Neuronal stem cell (in vitro differentiated cells): Measurements from ENCODE around the gene MBTPS1.

Experiments
- DNase-seq: peaks from one replicate; pipeline ENCODE4 v3.0.0-alpha.2; 2013; ENCODE audit warnings: low spot score
- H2AFZ ChIP-seq: one replicate; pipeline ENCODE4 v1.6.1; 2013; ENCODE audit warnings: mild to moderate bottlenecking, low read length, inconsistent platforms
- H2AK5ac ChIP-seq: 2 replicates; pipeline ENCODE4 v1.6.1; 2013; ENCODE audit warnings: low read depth, mild to moderate bottlenecking, inconsistent platforms, low read length, moderate library complexity, mixed read lengths
- H2BK120ac ChIP-seq: 2 replicates; pipeline ENCODE4 v1.6.1; 2013; ENCODE audit warnings: low read depth, mild to moderate bottlenecking, inconsistent platforms, low read length, moderate library complexity, mixed read lengths
- H2BK12ac ChIP-seq: one replicate; pipeline ENCODE4 v1.6.1; 2013; ENCODE audit warnings: low read length, inconsistent platforms
- H2BK15ac ChIP-seq: 2 replicates; pipeline ENCODE4 v1.6.1; 2013; ENCODE audit warnings: mild to moderate bottlenecking, low read length, inconsistent platforms, mixed read lengths
- H2BK5ac ChIP-seq: one replicate; pipeline ENCODE4 v1.6.1; 2013; ENCODE audit warnings: inconsistent platforms, mild to moderate bottlenecking, low read length, moderate library complexity
- H3K14ac ChIP-seq: one replicate; pipeline ENCODE4 v1.6.1; 2013; ENCODE audit warnings: low read length, inconsistent platforms
- H3K18ac ChIP-seq: 2 replicates; pipeline ENCODE4 v1.6.1; 2013; ENCODE audit warnings: low read length, inconsistent platforms
- H3K23ac ChIP-seq: 2 replicates; pipeline ENCODE4 v1.6.1; 2013; ENCODE audit warnings: low read depth, mild to moderate bottlenecking, mixed read lengths, low read length, inconsistent platforms; ENCODE audit not compliant: poor library complexity
- H3K27ac ChIP-seq: replicated peaks from 3 replicates; pipeline ENCODE4 v1.5.1; 2013; ENCODE audit warnings: low read length, inconsistent platforms
- H3K27me3 ChIP-seq, 3 experiments: 2 replicates each; pipeline ENCODE4 v1.6.1; 2013; ENCODE audit warnings: low read length in 3 of 3, mild to moderate bottlenecking in 2 of 3, inconsistent platforms in 1 of 3, low read depth in 1 of 3, mixed read lengths in 1 of 3, moderate library complexity in 1 of 3; ENCODE audit not compliant: control insufficient read depth in 3 of 3, insufficient read depth in 3 of 3
- H3K36me3 ChIP-seq, 2 donors: replicated peaks in 1 of 2; 2 replicates each; pipeline ENCODE4 v1.6.1; 2013; ENCODE audit warnings: low read length in 2 of 2; ENCODE audit not compliant: control insufficient read depth in 2 of 2, insufficient read depth in 2 of 2
- H3K4ac ChIP-seq: 2 replicates; pipeline ENCODE4 v1.6.1; 2013; ENCODE audit warnings: inconsistent platforms, mild to moderate bottlenecking, low read length, moderate library complexity
- H3K4me1 ChIP-seq, 2 donors: 1 replicate in 1 of 2; 2 replicates in 1 of 2; pipeline ENCODE4 v1.6.1; 2013; ENCODE audit warnings: low read length in 2 of 2, low read depth in 1 of 2; ENCODE audit not compliant: control insufficient read depth in 2 of 2, insufficient read depth in 1 of 2
- H3K4me2 ChIP-seq: one replicate; pipeline ENCODE4 v1.6.1; 2013; ENCODE audit warnings: mild to moderate bottlenecking, low read length, inconsistent platforms; ENCODE audit not compliant: insufficient read depth, poor library complexity, severe bottlenecking
- H3K4me3 ChIP-seq, 2 donors: 2 replicates each; pipeline ENCODE4 v1.5.1; 2013; ENCODE audit warnings: low read length in 2 of 2, mild to moderate bottlenecking in 2 of 2, inconsistent platforms in 1 of 2, moderate library complexity in 1 of 2
- H3K79me1 ChIP-seq: one replicate; pipeline ENCODE4 v1.6.1; 2013; ENCODE audit warnings: low read depth, mild to moderate bottlenecking, inconsistent platforms, low read length, moderate library complexity
- H3K9ac ChIP-seq: one replicate; pipeline ENCODE4 v1.6.1; 2013; ENCODE audit warnings: mild to moderate bottlenecking, low read depth, low read length, inconsistent platforms; ENCODE audit not compliant: poor library complexity
- H3K9me3 ChIP-seq, 2 donors: replicated peaks in 1 of 2; 2 replicates each; pipeline versions ENCODE3 to v1.6.1; 2013; ENCODE audit warnings: low read length in 2 of 2, mild to moderate bottlenecking in 2 of 2, inconsistent platforms in 1 of 2, low read depth in 1 of 2, mixed read lengths in 1 of 2, moderate library complexity in 1 of 2; ENCODE audit not compliant: control insufficient read depth in 2 of 2, insufficient read depth in 1 of 2
- H4K8ac ChIP-seq: one replicate; pipeline ENCODE4 v1.6.1; 2013; ENCODE audit warnings: low read depth, mild to moderate bottlenecking, inconsistent platforms, low read length, moderate library complexity
- H4K91ac ChIP-seq: one replicate; pipeline ENCODE4 v1.6.1; 2013; ENCODE audit warnings: low read length, low read depth, mild to moderate bottlenecking, inconsistent platforms; ENCODE audit not compliant: poor library complexity
- WGBS, 2 donors: extraction: QIAGEN DNeasy Blood & Tissue Kit; methylation state at CpG; one replicate each; pipeline ENCODE4 v1.1.7; 2013; ENCODE audit warnings: missing lambda C conversion rate in 2 of 2, mixed read lengths in 1 of 2; ENCODE audit not compliant: insufficient read length in 2 of 2, insufficient replicate concordance in 1 of 2; ENCODE audit errors: extremely low coverage in 2 of 2; 5-methylcytosine and 5-hydroxymethylcytosine counted together

Gene MBTPS1

DNA sequence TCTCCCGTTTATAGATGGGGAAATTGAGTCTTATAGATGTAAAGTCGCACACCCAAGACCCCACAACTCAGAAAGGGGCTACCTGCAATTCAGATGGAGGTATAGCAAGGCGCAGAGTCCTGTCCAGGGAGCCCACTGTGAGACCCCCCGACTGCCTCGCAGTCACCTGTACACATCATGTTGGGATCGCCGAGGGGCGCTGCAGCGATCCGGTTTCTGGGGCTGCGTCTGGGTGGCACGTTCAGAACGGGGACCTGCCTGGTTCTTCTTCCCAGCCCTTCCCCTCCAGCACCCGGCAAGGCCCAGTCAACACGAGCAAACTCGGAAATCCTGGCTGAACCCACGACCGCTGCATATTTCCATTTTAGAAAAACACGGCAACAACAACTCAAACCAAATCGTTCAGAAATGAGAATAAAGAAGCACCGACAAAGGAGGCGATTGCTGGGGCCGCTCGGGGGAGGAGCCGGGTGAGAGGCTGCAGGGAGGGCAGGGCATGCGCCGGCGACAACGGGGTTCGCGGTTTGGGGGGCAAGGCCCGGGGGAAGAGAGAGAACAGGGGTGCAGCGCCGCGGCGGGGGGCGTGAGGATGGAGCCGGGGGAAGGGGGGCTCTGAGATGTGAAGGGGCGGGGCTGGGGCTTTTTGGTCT lies 27.6 kb upstream of the MBTPS1 start:
- no CpG with 5 or more reads among the region's 39 CpGs for WGBS, 2 donors
- H3K27ac ChIP-seq = peak overlapping the region; percentile 82

GRCh38 chr16:84143784-84144199 lies 27.1 kb upstream of the MBTPS1 start:
- peaks cover 0 to 16% (median 4%) of the 10 kb centered on the region in 3 experiments for H3K27me3 ChIP-seq
- peaks cover 4% of the 10 kb centered on the region for H3K79me1 ChIP-seq
- H2BK120ac ChIP-seq = no peak overlapping the region
- no peak overlapping the region for H2BK15ac ChIP-seq
- no peak overlapping the region for H3K9ac ChIP-seq
- H4K8ac ChIP-seq = no peak overlapping the region
- no peak for DNase-seq
- peaks cover 2 to 14% of the 10 kb centered on the region in 2 donors for H3K9me3 ChIP-seq
- no peak overlapping the region for H3K27ac ChIP-seq
- peak overlapping the region; percentile 99 for H2AFZ ChIP-seq
- no CpG with 5 or more reads among the region's 13 CpGs for WGBS, 2 donors
- H3K4me3 ChIP-seq = peak overlapping the region; percentile 87 to 94
- peaks cover 7 to 12% of the 10 kb centered on the region in 2 donors for H3K4me1 ChIP-seq
- peaks cover 0 to 9% of the 10 kb centered on the region in 2 donors for H3K36me3 ChIP-seq
- no peak overlapping the region for H2BK12ac ChIP-seq
- no peak overlapping the region for H2BK5ac ChIP-seq
- no peak overlapping the region for H3K18ac ChIP-seq
- no peak overlapping the region for H4K91ac ChIP-seq
- H3K14ac ChIP-seq = no peak overlapping the region
- no peak overlapping the region for H2AK5ac ChIP-seq
- H3K4me2 ChIP-seq = peak overlapping the region; percentile 80
- no peak overlapping the region for H3K23ac ChIP-seq
- H3K4ac ChIP-seq = no peak overlapping the region

More for the DNA sequence above, 27.6 kb upstream of the MBTPS1 start:
- Histone ChIP-seq H3K9ac (peak overlapping the region; percentile 75), H3K79me1 (peaks cover 4% of the 10 kb centered on the region), H2BK15ac (no peak overlapping the region), H2BK12ac (no peak overlapping the region), H3K36me3 (peaks cover 0 to 9% of the 10 kb centered on the region in 2 donors), H3K4me3 (peak overlapping the region; percentile 87 to 94), H3K14ac (peak overlapping the region; percentile 39), H2BK5ac (no peak overlapping the region), H4K8ac (no peak overlapping the region), H2BK120ac (no peak overlapping the region), H2AFZ (peak overlapping the region; percentile 99), H4K91ac (no peak overlapping the region), H3K18ac (peak overlapping the region; percentile 89), H3K4me1 (peaks cover 2 to 6% of the 10 kb centered on the region in 2 donors), H3K9me3 (peaks cover 2 to 14% of the 10 kb centered on the region in 2 donors), H3K23ac (peak overlapping the region; percentile 87), H3K27me3 (peaks cover 0 to 16% (median 4%) of the 10 kb centered on the region in 3 experiments), H3K4me2 (peak overlapping the region; percentile 80), H3K4ac (no peak overlapping the region), H2AK5ac (no peak overlapping the region)
- no peak for DNase-seq

GRCh38 chr16:84143081-84143480 lies 26.3 kb upstream of the MBTPS1 start:
- peak overlapping the region in 1 of 2 donors; percentile 7 for H3K4me3 ChIP-seq
- no peak overlapping the region for H2BK15ac ChIP-seq
- no CpG with 5 or more reads among the region's 1 CpG for WGBS, 2 donors
- H3K9ac ChIP-seq = no peak overlapping the region
- H4K91ac ChIP-seq = no peak overlapping the region
- H3K23ac ChIP-seq = no peak overlapping the region
- H3K27ac ChIP-seq = no peak overlapping the region
- peaks cover 4% of the 10 kb centered on the region for H3K79me1 ChIP-seq
- no peak overlapping the region for H3K18ac ChIP-seq
- H3K27me3 ChIP-seq = peaks cover 0 to 10% (median 4%) of the 10 kb centered on the region in 3 experiments
- no peak overlapping the region for H2AFZ ChIP-seq
- H2BK5ac ChIP-seq = no peak overlapping the region
- H4K8ac ChIP-seq = no peak overlapping the region
- H2BK120ac ChIP-seq = no peak overlapping the region
- no peak overlapping the region for H3K4me2 ChIP-seq
- no peak overlapping the region for H3K4ac ChIP-seq
- H3K14ac ChIP-seq = no peak overlapping the region
- peaks cover 7 to 16% of the 10 kb centered on the region in 2 donors for H3K4me1 ChIP-seq
- no peak for DNase-seq
- H3K36me3 ChIP-seq = peaks cover 0 to 9% of the 10 kb centered on the region in 2 donors
- no peak overlapping the region for H2BK12ac ChIP-seq
- H3K9me3 ChIP-seq = peaks cover 2 to 14% of the 10 kb centered on the region in 2 donors
- H2AK5ac ChIP-seq = no peak overlapping the region

GRCh38 chr16:84141143-84141670 lies 24.5 kb upstream of the MBTPS1 start:
- Histone ChIP-seq H3K23ac (no peak overlapping the region), H3K9me3 (peaks cover 2 to 14% of the 10 kb centered on the region in 2 donors), H2BK12ac (no peak overlapping the region), H3K36me3 (peaks cover 0 to 13% of the 10 kb centered on the region in 2 donors), H3K27me3 (peaks cover 0 to 3% (median 3%) of the 10 kb centered on the region in 3 experiments), H3K9ac (no peak overlapping the region), H3K4me3 (no peak overlapping the region), H2BK5ac (no peak overlapping the region), H3K27ac (no peak overlapping the region), H3K14ac (no peak overlapping the region), H3K4me2 (no peak overlapping the region), H4K8ac (no peak overlapping the region), H3K18ac (no peak overlapping the region), H4K91ac (no peak overlapping the region), H2BK15ac (no peak overlapping the region), H3K4me1 (peaks cover 14 to 24% of the 10 kb centered on the region in 2 donors), H2BK120ac (no peak overlapping the region), H2AFZ (no peak overlapping the region), H2AK5ac (no peak overlapping the region), H3K4ac (no peak overlapping the region), H3K79me1 (peaks cover 7% of the 10 kb centered on the region)
- WGBS, 2 donors = no CpG with 5 or more reads among the region's 13 CpGs
- DNase-seq = no peak
